ENCODE data around the gene CTSZ. TPM values are rescaled to one million over a fixed set of nuclear protein-coding genes. Genes with fewer than 3 reads are reported as not detected.

The CTSZ gene
- total and polyA plus RNA-seq, 2 donors (not counting 1 experiment from before 2014, with no cell fraction given), result 285 to 319 TPM

DNA sequence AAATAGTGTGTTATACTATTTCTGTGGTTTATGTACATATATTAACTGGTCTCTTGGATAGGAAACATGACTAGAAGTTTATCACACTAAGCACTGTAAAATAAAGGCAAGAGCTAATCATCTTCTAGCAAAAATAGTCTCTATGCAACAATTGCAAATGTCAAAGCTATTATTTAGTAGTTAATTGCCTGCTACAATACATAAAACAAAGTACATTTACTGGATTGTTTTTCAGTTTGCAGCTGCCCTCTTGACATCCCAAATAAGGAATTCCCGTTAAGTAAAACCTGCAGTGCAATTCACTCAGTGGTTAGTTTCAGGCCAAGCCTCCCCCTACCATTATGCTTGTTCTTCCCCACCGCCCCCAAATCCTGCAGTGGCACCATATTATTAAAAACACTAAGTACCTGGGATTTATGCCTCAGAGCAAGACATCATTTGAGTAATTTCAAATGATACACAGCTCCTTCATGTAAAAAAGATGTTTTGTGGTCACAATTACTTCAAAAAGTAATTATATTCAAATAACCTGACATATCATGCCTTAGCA, 26.6 kb upstream of the CTSZ start:
- Histone ChIP-seq H3K36me3 (replicated peaks in 1 of 2; ENCODE audit: control extremely low read depth in 1 of 2, control insufficient read depth in 1 of 2, extremely low read depth in 1 of 2, insufficient read depth in 2 of 2, low read length in 1 of 2) (peaks cover 2 to 64% of the 10 kb centered on the region in 2 experiments), H3K4me1 (ENCODE audit: control insufficient read depth in 2 of 2, insufficient read depth in 2 of 2, low read length in 2 of 2) (peaks cover 24 to 34% of the 10 kb centered on the region in 2 donors), H3K4me3 (ENCODE audit: control extremely low read depth in 1 of 5, extremely low read depth in 1 of 5, insufficient read depth in 1 of 5, low read depth in 2 of 5, low read length in 4 of 5) (no peak overlapping the region), H2AFZ (ENCODE audit: insufficient read depth, low read depth, low read length, poor library complexity, severe bottlenecking) (no peak overlapping the region), H4K20me1 (ENCODE audit: control insufficient read depth, insufficient read depth, low read length, poor library complexity, severe bottlenecking) (peaks cover 28% of the 10 kb centered on the region), H3K9ac (ENCODE audit: low read length) (no peak overlapping the region), H3K27me3 (replicated peaks in 1 of 4; ENCODE audit: control extremely low read depth in 1 of 4, control insufficient read depth in 3 of 4, insufficient read depth in 4 of 4, low read length in 3 of 4) (no peaks in the 10 kb centered on the region), H3K79me2 (ENCODE audit: control insufficient read depth, insufficient read depth, low read length) (peaks cover 65% of the 10 kb centered on the region), H3K27ac (ENCODE audit: low read length in 2 of 2) (no peak overlapping the region), H3K9me3 (ENCODE audit: control extremely low read depth in 1 of 3, control insufficient read depth in 2 of 3, insufficient read depth in 1 of 3, low read length in 2 of 3) (no peaks in the 10 kb centered on the region), H3K4me2 (replicated peaks; ENCODE audit: low read depth, low read length, poor library complexity, severe bottlenecking) (no peak overlapping the region)
- TF ChIP-seq, protein P1, sequence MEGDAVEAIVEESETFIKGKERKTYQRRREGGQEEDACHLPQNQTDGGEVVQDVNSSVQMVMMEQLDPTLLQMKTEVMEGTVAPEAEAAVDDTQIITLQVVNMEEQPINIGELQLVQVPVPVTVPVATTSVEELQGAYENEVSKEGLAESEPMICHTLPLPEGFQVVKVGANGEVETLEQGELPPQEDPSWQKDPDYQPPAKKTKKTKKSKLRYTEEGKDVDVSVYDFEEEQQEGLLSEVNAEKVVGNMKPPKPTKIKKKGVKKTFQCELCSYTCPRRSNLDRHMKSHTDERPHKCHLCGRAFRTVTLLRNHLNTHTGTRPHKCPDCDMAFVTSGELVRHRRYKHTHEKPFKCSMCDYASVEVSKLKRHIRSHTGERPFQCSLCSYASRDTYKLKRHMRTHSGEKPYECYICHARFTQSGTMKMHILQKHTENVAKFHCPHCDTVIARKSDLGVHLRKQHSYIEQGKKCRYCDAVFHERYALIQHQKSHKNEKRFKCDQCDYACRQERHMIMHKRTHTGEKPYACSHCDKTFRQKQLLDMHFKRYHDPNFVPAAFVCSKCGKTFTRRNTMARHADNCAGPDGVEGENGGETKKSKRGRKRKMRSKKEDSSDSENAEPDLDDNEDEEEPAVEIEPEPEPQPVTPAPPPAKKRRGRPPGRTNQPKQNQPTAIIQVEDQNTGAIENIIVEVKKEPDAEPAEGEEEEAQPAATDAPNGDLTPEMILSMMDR (IDR thresholded peaks at IDR 0.05), result no peak
- no peak for TF ChIP-seq EZH2 (IDR thresholded peaks at IDR 0.05; ENCODE audit: borderline replicate concordance, insufficient read depth, low read depth, low read length, poor library complexity, severe bottlenecking)
- ChIA-PET POLR2A (interaction anchor here (1.0 to 2.6 kb wide), 2 partner anchors 9 to 26 kb away, joined by 4 to 28 read pairs; partner anchors contain the start of gene PRELID3B), CTCF (interaction anchor here (1.0 to 3.5 kb wide), 8 partner anchors 9 to 189 kb away, joined by 3 to 32 read pairs (median 9); partner anchors contain the start of gene PRELID3B)
- no peaks in the 10 kb centered on the region for H3K9me3 Mint-ChIP-seq (ENCODE audit: insufficient read depth)
- ATAC-seq (ENCODE audit: low read depth) (no peak), DNase-seq (no peak)
- 71% methylated on average over 1 of the region's 2 CpGs for WGBS (ENCODE audit: insufficient coverage)
- intact Hi-C loops (cut with micrococcal nuclease), result loop anchor here (2.0 kb wide), 1 partner anchor 17 kb away; no protein-coding TSS in a partner anchor
- H3K27ac Mint-ChIP-seq, result no peak overlapping the region
- peaks cover 35% of the 10 kb centered on the region for H3K4me1 Mint-ChIP-seq
- peak overlapping the region; percentile 41 for H3K4me3 Mint-ChIP-seq
- no peaks in the 10 kb centered on the region for H3K27me3 Mint-ChIP-seq

DNA sequence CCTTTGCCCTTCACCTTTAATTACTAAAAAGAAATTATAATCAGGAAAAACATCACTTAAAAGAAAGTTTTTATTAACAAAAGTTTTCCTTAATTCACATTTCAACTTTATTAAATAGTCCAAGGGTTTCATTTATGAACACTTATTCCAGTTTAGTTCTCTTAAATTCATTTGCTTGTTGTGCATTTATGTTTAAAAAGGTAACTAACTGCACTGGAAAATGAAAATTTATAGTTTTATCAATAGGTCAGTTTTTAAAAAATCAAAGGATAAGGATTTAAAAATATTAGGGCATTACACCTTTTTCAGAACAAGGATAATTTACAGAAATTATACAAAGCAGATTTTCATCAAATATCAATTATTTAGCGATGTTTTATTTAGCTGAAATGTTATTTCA, 26.0 kb upstream of the CTSZ start:
- peak overlapping the region; percentile 84 to 91 for H3K27ac ChIP-seq (ENCODE audit: low read length in 2 of 2)
- H3K27me3 ChIP-seq (replicated peaks in 1 of 4; ENCODE audit: control extremely low read depth in 1 of 4, control insufficient read depth in 3 of 4, insufficient read depth in 4 of 4, low read length in 3 of 4), result no peaks in the 10 kb centered on the region
- ChIA-PET CTCF (interaction anchor here (1.0 to 3.5 kb wide), 9 partner anchors 10 to 189 kb away, joined by 3 to 32 read pairs (median 9); partner anchors contain the start of gene PRELID3B), POLR2A (interaction anchor here (1.0 to 2.6 kb wide), 5 partner anchors 8 to 28 kb away, joined by 4 to 30 read pairs (median 22); partner anchors contain the start of gene PRELID3B)
- no peak for ATAC-seq (ENCODE audit: low read depth)
- peak overlapping the region; percentile 82 for H2AFZ ChIP-seq (ENCODE audit: insufficient read depth, low read depth, low read length, poor library complexity, severe bottlenecking)
- peaks cover 33% of the 10 kb centered on the region for H4K20me1 ChIP-seq (ENCODE audit: control insufficient read depth, insufficient read depth, low read length, poor library complexity, severe bottlenecking)
- WGBS (ENCODE audit: insufficient coverage), result no CpG with 5 or more reads among the region's 1 CpG
- intact Hi-C loops (cut with micrococcal nuclease), result loop anchor here (2.0 kb wide), 1 partner anchor 16 kb away; no protein-coding TSS in a partner anchor
- peaks cover 27 to 37% of the 10 kb centered on the region in 2 donors for H3K4me1 ChIP-seq (ENCODE audit: control insufficient read depth in 2 of 2, insufficient read depth in 2 of 2, low read length in 2 of 2)
- no peaks in the 10 kb centered on the region for H3K9me3 ChIP-seq (ENCODE audit: control extremely low read depth in 1 of 3, control insufficient read depth in 2 of 3, insufficient read depth in 1 of 3, low read length in 2 of 3)
- H3K4me3 ChIP-seq (ENCODE audit: control extremely low read depth in 1 of 5, extremely low read depth in 1 of 5, insufficient read depth in 1 of 5, low read depth in 2 of 5, low read length in 4 of 5), result peak overlapping the region in 4 of 5 experiments; percentile 60 to 80 (median 70)
- H3K9ac ChIP-seq (ENCODE audit: low read length), result peak overlapping the region; percentile 73
- Mint-ChIP-seq H3K4me1 (peaks cover 39% of the 10 kb centered on the region), H3K4me3 (peak overlapping the region; percentile 97), H3K27ac (no peak overlapping the region), H3K27me3 (no peaks in the 10 kb centered on the region), H3K9me3 (ENCODE audit: insufficient read depth) (no peaks in the 10 kb centered on the region)
- no peak for DNase-seq
- H3K36me3 ChIP-seq (replicated peaks in 1 of 2; ENCODE audit: control extremely low read depth in 1 of 2, control insufficient read depth in 1 of 2, extremely low read depth in 1 of 2, insufficient read depth in 2 of 2, low read length in 1 of 2), result peaks cover 2 to 68% of the 10 kb centered on the region in 2 experiments
- H3K79me2 ChIP-seq (ENCODE audit: control insufficient read depth, insufficient read depth, low read length), result peaks cover 65% of the 10 kb centered on the region
- H3K4me2 ChIP-seq (replicated peaks; ENCODE audit: low read depth, low read length, poor library complexity, severe bottlenecking), result peak overlapping the region; percentile 88
- TF ChIP-seq EZH2 (IDR thresholded peaks at IDR 0.05; ENCODE audit: borderline replicate concordance, insufficient read depth, low read depth, low read length, poor library complexity, severe bottlenecking), result no peak
- TF ChIP-seq, protein P1 (IDR thresholded peaks at IDR 0.05), result no peak
